H1 (cell line): Measurements from ENCODE around the gene CAPZB. TPM values are rescaled to one million over a fixed set of nuclear protein-coding genes. Genes with fewer than 3 reads are reported as not detected.

ENCODE experiments used
- CTCF ChIA-PET: fragments of 300-600 bp; sonication (Branson Sonifier 250); formaldehyde crosslinking; loops from one replicate; lab custom pipeline; 2021; ENCODE audit not compliant: partially characterized antibody; lab: Charles Lee
- POLR2A ChIA-PET: fragments of 300-600 bp; sonication (Branson Sonifier 250); formaldehyde crosslinking; loops from one replicate; lab custom pipeline; 2021; ENCODE audit warnings: inconsistent platforms; ENCODE audit not compliant: partially characterized antibody; lab: Charles Lee
- DNase-seq, 2 experiments: peaks; one replicate each; pipeline versions ENCODE4 v3.0.0 to v3.0.0-alpha.2; 2010 to 2022; ENCODE audit warnings: low spot score in 2 of 2, low read depth in 1 of 2, mixed read lengths in 1 of 2
- FAIRE-seq: peaks from 2 replicates; lab custom pipeline; 2011; peaks lifted over from hg19 to GRCh38; lab: Jason Lieb, UNC
- H2AFZ ChIP-seq: 2 replicates; pipeline ENCODE4 v1.8.1; 2012; ENCODE audit warnings: low read length, inconsistent platforms
- H2AK5ac ChIP-seq: 2 replicates; pipeline ENCODE4 v1.6.1; 2013; ENCODE audit warnings: low read depth, low read length
- H2BK120ac ChIP-seq: replicated peaks from 2 replicates; pipeline ENCODE3; 2013; ENCODE audit warnings: low read depth, low read length, inconsistent platforms
- H2BK12ac ChIP-seq: 2 replicates; pipeline ENCODE4 v1.6.1; 2013; ENCODE audit warnings: low read depth, low read length
- H2BK15ac ChIP-seq: 2 replicates; pipeline ENCODE4 v1.6.1; 2013; ENCODE audit warnings: low read length
- H2BK20ac ChIP-seq: 2 replicates; pipeline ENCODE4 v1.6.1; 2013; ENCODE audit warnings: low read length
- H2BK5ac ChIP-seq: 2 replicates; pipeline ENCODE4 v1.6.1; 2013; ENCODE audit warnings: low read depth, low read length
- H3K14ac ChIP-seq: 2 replicates; pipeline ENCODE4 v1.6.1; 2013; ENCODE audit warnings: inconsistent platforms; ENCODE audit not compliant: insufficient read length
- H3K18ac ChIP-seq: 2 replicates; pipeline ENCODE4 v1.6.1; 2013; ENCODE audit warnings: low read length; ENCODE audit errors: extremely low read depth
- H3K23ac ChIP-seq: 2 replicates; pipeline ENCODE4 v1.6.1; 2013; ENCODE audit warnings: inconsistent platforms; ENCODE audit not compliant: insufficient read length
- H3K23me2 ChIP-seq: 2 replicates; pipeline ENCODE4 v1.6.1; 2013; ENCODE audit warnings: low read depth, low read length
- H3K27ac ChIP-seq: 2 replicates; pipeline ENCODE4 v1.6.1; 2011; ENCODE audit warnings: low read depth, low read length, inconsistent platforms
- H3K27me3 ChIP-seq, 4 experiments: replicated peaks in 1 of 4; 1 replicate in 1 of 4; 2 replicates in 3 of 4; pipeline versions ENCODE4 v1.6.1 to v1.8.1; 2011 to 2013; ENCODE audit warnings: low read length in 3 of 4, mild to moderate bottlenecking in 3 of 4, inconsistent platforms in 2 of 4, mixed read lengths in 2 of 4, moderate library complexity in 1 of 4; ENCODE audit not compliant: control insufficient read depth in 3 of 4, insufficient read depth in 3 of 4; ENCODE audit errors: extremely low read depth in 1 of 4
- H3K36me3 ChIP-seq, 4 experiments: 2 replicates each; pipeline versions ENCODE4 v1.6.1 to v1.8.1; 2011 to 2013; ENCODE audit warnings: mild to moderate bottlenecking in 4 of 4, low read length in 3 of 4, moderate library complexity in 2 of 4, control low read depth in 1 of 4, inconsistent platforms in 1 of 4; ENCODE audit not compliant: insufficient read depth in 4 of 4, control insufficient read depth in 2 of 4
- H3K4ac ChIP-seq: replicated peaks from 2 replicates; pipeline ENCODE3; 2013; ENCODE audit warnings: low read length, low read depth, mixed read lengths, inconsistent platforms; ENCODE audit not compliant: insufficient read length
- H3K4me1 ChIP-seq, 4 experiments: replicated peaks in 1 of 4; 1 replicate in 1 of 4; 2 replicates in 3 of 4; pipeline versions ENCODE4 v1.6.1 to v1.8.1; 2011 to 2013; ENCODE audit warnings: low read length in 3 of 4, inconsistent platforms in 2 of 4, mixed read lengths in 1 of 4; ENCODE audit not compliant: insufficient read depth in 4 of 4, control insufficient read depth in 3 of 4
- H3K4me2 ChIP-seq, 2 experiments: 2 replicates each; pipeline versions ENCODE4 v1.6.1 to v1.8.1; 2011 to 2013; ENCODE audit warnings: low read depth in 2 of 2, low read length in 2 of 2, control low read depth in 1 of 2, inconsistent platforms in 1 of 2, mild to moderate bottlenecking in 1 of 2; ENCODE audit not compliant: insufficient read depth in 1 of 2
- H3K4me3 ChIP-seq, 4 experiments: fragments of 200-600, 300-600 bp in 1 of 4; sonication (generic), shearing (Covaris generic), sonication (Bioruptor Twin) in 1 of 4; 2 replicates each; pipeline versions ENCODE4 v1.5.1 to v1.8.1; 2011 to 2016; ENCODE audit warnings: low read length in 4 of 4, low read depth in 3 of 4, control low read depth in 2 of 4, inconsistent platforms in 2 of 4, mild to moderate bottlenecking in 2 of 4, mixed read lengths in 1 of 4, moderate library complexity in 1 of 4; ENCODE audit not compliant: insufficient read depth in 2 of 4; ENCODE audit errors: extremely low read depth in 1 of 4
- H3K56ac ChIP-seq: replicated peaks from 2 replicates; pipeline ENCODE3; 2013; ENCODE audit warnings: low read depth, mild to moderate bottlenecking, mixed read lengths, low read length, inconsistent platforms; ENCODE audit not compliant: insufficient read length
- H3K79me1 ChIP-seq: 2 replicates; pipeline ENCODE4 v1.6.1; 2013; ENCODE audit warnings: low read depth, low read length, control low read depth
- H3K79me2 ChIP-seq, 2 experiments: 2 replicates each; pipeline versions ENCODE4 v1.6.1 to v1.8.1; 2012 to 2013; ENCODE audit warnings: low read length in 2 of 2, mild to moderate bottlenecking in 2 of 2, inconsistent platforms in 1 of 2; ENCODE audit not compliant: insufficient read depth in 2 of 2, control insufficient read depth in 1 of 2
- H3K9ac ChIP-seq, 4 experiments: replicated peaks in 1 of 4; 1 replicate in 1 of 4; 2 replicates in 3 of 4; pipeline versions ENCODE4 v1.6.1 to v1.8.1; 2011 to 2013; ENCODE audit warnings: low read depth in 3 of 4, low read length in 3 of 4, control low read depth in 2 of 4, mild to moderate bottlenecking in 2 of 4, moderate library complexity in 2 of 4, inconsistent platforms in 1 of 4; ENCODE audit errors: extremely low read depth in 1 of 4
- H3K9me3 ChIP-seq, 2 experiments: 2 replicates each; pipeline versions ENCODE4 v1.6.1 to v1.8.1; 2012 to 2013; ENCODE audit warnings: mild to moderate bottlenecking in 2 of 2, moderate library complexity in 2 of 2, control low read depth in 1 of 2, inconsistent platforms in 1 of 2, low read depth in 1 of 2, low read length in 1 of 2, mixed read lengths in 1 of 2; ENCODE audit not compliant: insufficient read depth in 2 of 2
- H4K20me1 ChIP-seq, 2 experiments: replicated peaks in 1 of 2; 2 replicates each; pipeline versions ENCODE3 to v1.8.1; 2011 to 2013; ENCODE audit warnings: inconsistent platforms in 2 of 2, low read length in 2 of 2, mild to moderate bottlenecking in 1 of 2; ENCODE audit not compliant: insufficient read depth in 2 of 2, control insufficient read depth in 1 of 2
- H4K5ac ChIP-seq: 2 replicates; pipeline ENCODE4 v1.6.1; 2013; ENCODE audit warnings: low read length, low read depth, mixed read lengths, inconsistent platforms; ENCODE audit not compliant: insufficient read length
- H4K8ac ChIP-seq: 2 replicates; pipeline ENCODE4 v1.8.0; 2013; ENCODE audit warnings: mild to moderate bottlenecking, moderate library complexity, low read length, inconsistent platforms; ENCODE audit not compliant: insufficient read depth; ENCODE audit errors: extremely low read depth
- H4K91ac ChIP-seq: replicated peaks from 2 replicates; pipeline ENCODE3; 2013; ENCODE audit warnings: low read length, mixed read lengths, inconsistent platforms; ENCODE audit not compliant: insufficient read length
- EP300 ChIP-seq, 2 experiments: IDR thresholded peaks; 1 replicate in 1 of 2; 2 replicates in 1 of 2; pipeline ENCODE4 v1.6.1; 2011 to 2012; ENCODE audit warnings: low read depth in 2 of 2, low read length in 2 of 2, mild to moderate bottlenecking in 2 of 2, borderline replicate concordance in 1 of 2, inconsistent platforms in 1 of 2, moderate library complexity in 1 of 2
- JUN ChIP-seq: IDR thresholded peaks from 2 replicates; pipeline ENCODE4 v1.6.1; 2011; ENCODE audit warnings: low read depth, mild to moderate bottlenecking, improper control_type of control experiment, low read length
- RBBP5 ChIP-seq: IDR thresholded peaks from 2 replicates; pipeline ENCODE4 v1.7.1; 2012; ENCODE audit warnings: low read depth, mild to moderate bottlenecking, inconsistent platforms, low read length, moderate library complexity, borderline replicate concordance
- RNF2 ChIP-seq: fragments of 200-900, 300-1000 bp; sonication (generic); IDR thresholded peaks from 2 replicates; pipeline ENCODE4 v1.7.1; 2016; ENCODE audit warnings: borderline replicate concordance, low read depth, mild to moderate bottlenecking, antibody characterized with exemption, low read length; ENCODE audit not compliant: poor library complexity, severe bottlenecking; ENCODE audit errors: missing control alignments
- RXRA ChIP-seq: IDR thresholded peaks from 2 replicates; pipeline ENCODE4 v1.6.1; 2011; ENCODE audit warnings: low read depth, mild to moderate bottlenecking, low read length, moderate library complexity; ENCODE audit not compliant: insufficient read depth
- SP2 ChIP-seq: IDR thresholded peaks from 2 replicates; pipeline ENCODE4 v1.6.1; 2012; ENCODE audit warnings: mild to moderate bottlenecking, low read length, inconsistent platforms
- SUZ12 ChIP-seq: fragments of 200-600 bp; sonication (generic); IDR thresholded peaks from 2 replicates; pipeline ENCODE4 v1.6.1; 2012; ENCODE audit warnings: mild to moderate bottlenecking, inconsistent platforms, low read length, moderate library complexity, mixed read lengths
- WGBS, 2 experiments: shearing (Covaris generic) in 1 of 2; methylation state at CpG; one replicate each; pipeline versions ENCODE4 v1.1.6 to v1.1.7; 2013 to 2015; ENCODE audit warnings: low lambda C conversion rate in 2 of 2, mixed read lengths in 2 of 2, inconsistent platforms in 1 of 2, low coverage in 1 of 2, missing lambda C conversion rate in 1 of 2; ENCODE audit not compliant: insufficient replicate concordance in 2 of 2, insufficient coverage in 1 of 2, insufficient read length in 1 of 2; ENCODE audit errors: extremely low coverage in 1 of 2, missing lambda C conversion rate in 1 of 2; 5-methylcytosine and 5-hydroxymethylcytosine counted together
- polyA plus RNA-seq, 7 experiments: library from polyadenylated mRNA; depleted of rRNA in 3 of 7; stranded (reverse) in 5 of 7; unstranded in 2 of 7; fragments of >200 nt in 5 of 7; fragments of 200-250 nt in 2 of 7; gene quantifications; 1 replicate in 5 of 7; 2 replicates in 1 of 7; 4 replicates in 1 of 7; pipeline versions ENCODE4 v1.2.1 to v1.2.3, GENCODE V29; 2011 to 2013; ENCODE audit warnings: missing spikeins in 2 of 7, mixed read lengths in 2 of 7
- total RNA-seq: library from RNA; stranded (reverse); fragmentation: NEBNext Ultra II Directional; extraction: Animal tissue kit (Norgen Biotek cat#: 25700); gene quantifications from 2 replicates; pipeline ENCODE4 v1.2.1, GENCODE V29; 2021
- TF ChIP-seq, protein P1 (sequence below): IDR thresholded peaks from 2 replicates; pipeline ENCODE4 v1.6.1; 2011; ENCODE audit warnings: low read depth, mild to moderate bottlenecking, low read length; ENCODE audit not compliant: insufficient read depth
- TF ChIP-seq, protein P2 (sequence below): IDR thresholded peaks from 2 replicates; pipeline ENCODE4 v1.6.1; 2012; ENCODE audit warnings: low read length, inconsistent platforms

The CAPZB gene
- total and polyA plus RNA-seq, 2 of the 8 experiments (the other 6 are each of a cell fraction or from before 2014, with no cell fraction given): 162 to 371 TPM

DNA sequence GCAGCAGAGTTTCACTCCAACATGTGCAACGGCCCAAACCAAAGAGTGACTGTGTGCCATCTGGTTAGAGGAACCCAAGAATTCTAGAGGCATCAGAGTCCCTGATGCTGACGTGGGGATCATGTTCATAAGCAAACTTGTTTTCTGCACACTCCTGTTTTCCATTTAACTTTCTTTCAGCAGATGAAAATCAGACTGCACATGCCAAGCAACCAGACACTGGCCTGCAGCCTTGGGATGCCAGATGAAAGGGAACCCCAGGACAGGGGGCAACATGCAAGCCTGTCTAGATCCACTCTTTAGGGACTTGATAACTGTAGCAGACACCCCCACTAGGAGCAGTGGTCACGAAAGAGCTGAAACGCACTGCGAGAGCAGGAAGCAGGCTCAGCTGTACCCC is 116.4 kb downstream of the CAPZB start:
- 89% methylated on average over 5 of the region's 5 CpGs; no CpG with 5 or more reads in 1 of the 2 experiments for WGBS, 2 experiments
- Histone ChIP-seq H3K4me1 (no peaks in the 10 kb centered on the region; a peak in 1 of 7 replicates), H2BK120ac (no peak overlapping the region), H3K79me2 (peaks cover 0 to 8% of the 10 kb centered on the region in 2 experiments; a peak in 1 of 4 replicates), H3K9me3 (no peaks in the 10 kb centered on the region), H2BK15ac (no peak overlapping the region), H4K8ac (no peak overlapping the region), H3K14ac (no peak overlapping the region), H2AFZ (no peak overlapping the region), H3K36me3 (peaks cover 0 to 3% (median 1%) of the 10 kb centered on the region in 4 experiments; a peak in 2 of 8 replicates), H3K27me3 (no peaks in the 10 kb centered on the region), H3K9ac (no peak overlapping the region), H4K91ac (no peak overlapping the region), H3K18ac (no peak overlapping the region), H2AK5ac (no peak overlapping the region), H3K4me2 (no peak overlapping the region), H2BK20ac (no peak overlapping the region), H4K5ac (no peak overlapping the region), H4K20me1 (peaks cover 16 to 23% of the 10 kb centered on the region in 2 experiments), H3K27ac (no peak overlapping the region), H3K23me2 (no peaks in the 10 kb centered on the region), H3K4me3 (no peak overlapping the region), H3K56ac (no peak overlapping the region), H3K4ac (no peak overlapping the region), H2BK12ac (no peak overlapping the region), H2BK5ac (no peak overlapping the region), H3K79me1 (peaks cover 15% of the 10 kb centered on the region), H3K23ac (no peak overlapping the region)
- ChIA-PET POLR2A (interaction anchor here (1.8 kb wide), 1 partner anchor 13 kb away, joined by 7 read pairs; no protein-coding TSS in a partner anchor), CTCF (interaction anchor here (0.6 to 9.2 kb wide), 5 partner anchors 16 to 213 kb away, joined by 3 to 68 read pairs (median 4); no protein-coding TSS in a partner anchor)
- no peak for FAIRE-seq
- DNase-seq: no peak
- TF ChIP-seq RNF2 (no peak), EP300 (IDR thresholded peaks at IDR 0.05; ENCODE audit: borderline replicate concordance in 1 of 2, low read depth in 2 of 2, low read length in 2 of 2) (no peak), RBBP5 (no peak), JUN (no peak), SP2 (no peak), SUZ12 (no peak), RXRA (no peak)
- TF ChIP-seq, protein P1, sequence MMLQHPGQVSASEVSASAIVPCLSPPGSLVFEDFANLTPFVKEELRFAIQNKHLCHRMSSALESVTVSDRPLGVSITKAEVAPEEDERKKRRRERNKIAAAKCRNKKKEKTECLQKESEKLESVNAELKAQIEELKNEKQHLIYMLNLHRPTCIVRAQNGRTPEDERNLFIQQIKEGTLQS: no peak
- TF ChIP-seq, protein P2, sequence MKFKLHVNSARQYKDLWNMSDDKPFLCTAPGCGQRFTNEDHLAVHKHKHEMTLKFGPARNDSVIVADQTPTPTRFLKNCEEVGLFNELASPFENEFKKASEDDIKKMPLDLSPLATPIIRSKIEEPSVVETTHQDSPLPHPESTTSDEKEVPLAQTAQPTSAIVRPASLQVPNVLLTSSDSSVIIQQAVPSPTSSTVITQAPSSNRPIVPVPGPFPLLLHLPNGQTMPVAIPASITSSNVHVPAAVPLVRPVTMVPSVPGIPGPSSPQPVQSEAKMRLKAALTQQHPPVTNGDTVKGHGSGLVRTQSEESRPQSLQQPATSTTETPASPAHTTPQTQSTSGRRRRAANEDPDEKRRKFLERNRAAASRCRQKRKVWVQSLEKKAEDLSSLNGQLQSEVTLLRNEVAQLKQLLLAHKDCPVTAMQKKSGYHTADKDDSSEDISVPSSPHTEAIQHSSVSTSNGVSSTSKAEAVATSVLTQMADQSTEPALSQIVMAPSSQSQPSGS: no peak
